Rectal smooth muscle tissue (tissue), 1 donor: ENCODE data around the gene SPHK1.

Source experiments
- H3K27ac ChIP-seq: one replicate; pipeline ENCODE4 v1.7.0; 2013; ENCODE audit warnings: low read depth, low read length, inconsistent platforms
- H3K27me3 ChIP-seq: one replicate; pipeline ENCODE4 v1.7.0; 2013; ENCODE audit warnings: low read length; ENCODE audit not compliant: control insufficient read depth, insufficient read depth
- H3K36me3 ChIP-seq: one replicate; pipeline ENCODE4 v1.7.0; 2013; ENCODE audit warnings: low read length; ENCODE audit not compliant: control insufficient read depth, insufficient read depth
- H3K4me1 ChIP-seq: one replicate; pipeline ENCODE4 v1.7.0; 2013; ENCODE audit warnings: low read length; ENCODE audit not compliant: control insufficient read depth, insufficient read depth
- H3K4me3 ChIP-seq: one replicate; pipeline ENCODE4 v1.7.0; 2013; ENCODE audit warnings: low read length
- H3K9ac ChIP-seq: one replicate; pipeline ENCODE4 v1.7.0; 2013; ENCODE audit warnings: low read length

Gene SPHK1

GRCh38 chr17:76397184-76397583, 12.8 kb downstream of the SPHK1 start:
- Histone ChIP-seq H3K36me3 (peaks cover 38% of the 10 kb centered on the region), H3K4me3 (no peak overlapping the region), H3K9ac (no peak overlapping the region), H3K27ac (no peak overlapping the region), H3K4me1 (no peaks in the 10 kb centered on the region), H3K27me3 (no peaks in the 10 kb centered on the region)

GRCh38 chr17:76397687-76398522, 13.5 kb downstream of the SPHK1 start:
- no peak overlapping the region for H3K9ac ChIP-seq
- peaks cover 42% of the 10 kb centered on the region for H3K36me3 ChIP-seq
- no peaks in the 10 kb centered on the region for H3K4me1 ChIP-seq

GRCh38 chr17:76398523-76399174, 14.2 kb downstream of the SPHK1 start:
- H3K9ac ChIP-seq, result no peak overlapping the region
- no peaks in the 10 kb centered on the region for H3K27me3 ChIP-seq
- no peak overlapping the region for H3K27ac ChIP-seq
- H3K36me3 ChIP-seq, result peaks cover 42% of the 10 kb centered on the region
- no peak overlapping the region for H3K4me3 ChIP-seq
- H3K4me1 ChIP-seq, result no peaks in the 10 kb centered on the region

More at GRCh38 chr17:76397687-76398522, 13.5 kb downstream of the SPHK1 start:
- Histone ChIP-seq H3K27ac (no peak overlapping the region), H3K27me3 (no peaks in the 10 kb centered on the region), H3K4me3 (no peak overlapping the region)

- H3K27me3 ChIP-seq, result no peaks in the 10 kb centered on the region
- peaks cover 46% of the 10 kb centered on the region for H3K36me3 ChIP-seq
- no peak overlapping the region for H3K9ac ChIP-seq
- no peaks in the 10 kb centered on the region for H3K4me1 ChIP-seq
- H3K4me3 ChIP-seq, result no peak overlapping the region
- H3K27ac ChIP-seq, result no peak overlapping the region
Observed at GRCh38 chr17:76399175-76400172, 15.1 kb downstream of the SPHK1 start.

- Histone ChIP-seq H3K9ac (no peak overlapping the region), H3K4me3 (no peak overlapping the region), H3K27ac (no peak overlapping the region), H3K27me3 (no peaks in the 10 kb centered on the region), H3K36me3 (peaks cover 35% of the 10 kb centered on the region), H3K4me1 (no peaks in the 10 kb centered on the region)
Observed at GRCh38 chr17:76402711-76403110, 18.3 kb downstream of the SPHK1 start.

- H3K36me3 ChIP-seq, result peaks cover 22% of the 10 kb centered on the region
Observed at GRCh38 chr17:76404256-76404655, 19.8 kb downstream of the SPHK1 start.

GRCh38 chr17:76404976-76405563, 20.7 kb downstream of the SPHK1 start:
- H3K27me3 ChIP-seq, result no peaks in the 10 kb centered on the region

More at GRCh38 chr17:76404256-76404655, 19.8 kb downstream of the SPHK1 start:
- Histone ChIP-seq H3K27ac (no peak overlapping the region), H3K27me3 (no peaks in the 10 kb centered on the region), H3K4me3 (no peak overlapping the region), H3K4me1 (no peaks in the 10 kb centered on the region), H3K9ac (no peak overlapping the region)

GRCh38 chr17:76405607-76405966, 21.2 kb downstream of the SPHK1 start:
- Histone ChIP-seq H3K27me3 (no peaks in the 10 kb centered on the region), H3K36me3 (peaks cover 20% of the 10 kb centered on the region), H3K4me3 (no peak overlapping the region), H3K27ac (no peak overlapping the region), H3K4me1 (no peaks in the 10 kb centered on the region), H3K9ac (no peak overlapping the region)

More at GRCh38 chr17:76404976-76405563, 20.7 kb downstream of the SPHK1 start:
- H3K4me1 ChIP-seq, result no peaks in the 10 kb centered on the region
- H3K9ac ChIP-seq, result no peak overlapping the region
- H3K27ac ChIP-seq, result no peak overlapping the region
- H3K4me3 ChIP-seq, result no peak overlapping the region
- peaks cover 20% of the 10 kb centered on the region for H3K36me3 ChIP-seq

- no peak overlapping the region for H3K27ac ChIP-seq
Observed at GRCh38 chr17:76405967-76406647, 21.7 kb downstream of the SPHK1 start.

GRCh38 chr17:76407509-76407908, 23.1 kb downstream of the SPHK1 start:
- Histone ChIP-seq H3K36me3 (peaks cover 9% of the 10 kb centered on the region), H3K27ac (no peak overlapping the region), H3K4me1 (no peaks in the 10 kb centered on the region), H3K4me3 (no peak overlapping the region), H3K27me3 (no peaks in the 10 kb centered on the region), H3K9ac (no peak overlapping the region)

More at GRCh38 chr17:76405967-76406647, 21.7 kb downstream of the SPHK1 start:
- H3K4me3 ChIP-seq, result no peak overlapping the region
- peaks cover 17% of the 10 kb centered on the region for H3K36me3 ChIP-seq
- H3K4me1 ChIP-seq, result no peaks in the 10 kb centered on the region
- no peaks in the 10 kb centered on the region for H3K27me3 ChIP-seq
- H3K9ac ChIP-seq, result no peak overlapping the region

- Histone ChIP-seq H3K4me3 (no peak overlapping the region), H3K9ac (no peak overlapping the region), H3K27ac (no peak overlapping the region), H3K4me1 (no peaks in the 10 kb centered on the region), H3K36me3 (peaks cover 8% of the 10 kb centered on the region), H3K27me3 (no peaks in the 10 kb centered on the region)
Observed at GRCh38 chr17:76408037-76408849, 23.8 kb downstream of the SPHK1 start.
